K562 treated with DMSO at 1 percent for 12 hours (cell line): ENCODE data around the gene CACNG6. TPM values are rescaled to one million over a fixed set of nuclear protein-coding genes. Genes with fewer than 3 reads are reported as not detected.

ENCODE experiments used
- total RNA-seq: library from RNA; unstranded; fragments of 300-600 nt; gene quantifications from 2 replicates; pipeline ENCODE4 v1.2.3, GENCODE V29; 2022; ENCODE audit not compliant: insufficient read depth

The CACNG6 gene
- not detected in 2 replicates for total RNA-seq

GRCh38 chr19:53991224-53992113 is at the start of gene CACNG6:
CACNG6 (plus strand) TSS chr19:53991637; CDS start chr19:53992878, 1,241 bp downstream.

GRCh38 chr19:53962887-53963431 is 28.5 kb upstream of the CACNG6 start, which contains the start of gene CACNG8:
CACNG8 (plus strand) TSS chr19:53962937.

Other genes starting within 250 kb of the CACNG6 start
- 0.23 TPM in 1 of 2 replicates, not detected in the other for gene NLRP12, start 167.3 kb upstream of the CACNG6 start, total RNA-seq
- 16.5 and 32.0 TPM in 2 replicates for gene MYADM, start 123.8 kb upstream of the CACNG6 start, total RNA-seq
- gene PRKCG, start 109.4 kb upstream of the CACNG6 start, total RNA-seq: not detected in 2 replicates
- not detected in 2 replicates for gene CACNG7, start 82.4 kb upstream of the CACNG6 start, total RNA-seq
- gene CACNG8, start 28.7 kb upstream of the CACNG6 start, total RNA-seq: not detected in 2 replicates
- not detected in 2 replicates for gene VSTM1, start 72.3 kb downstream of the CACNG6 start, total RNA-seq
- gene TARM1, start 89.7 kb downstream of the CACNG6 start, total RNA-seq: not detected in 2 replicates
- gene OSCAR, start 109.2 kb downstream of the CACNG6 start, total RNA-seq: 0.81 and 2.3 TPM in 2 replicates
- gene NDUFA3, start 111.2 kb downstream of the CACNG6 start, total RNA-seq: 99.7 and 108 TPM in 2 replicates
- gene TFPT, start 124.0 kb downstream of the CACNG6 start, total RNA-seq: 6.7 and 10.4 TPM in 2 replicates
- gene PRPF31, start 124.1 kb downstream of the CACNG6 start, total RNA-seq: 63.2 and 71.2 TPM in 2 replicates
- gene CNOT3, start 146.1 kb downstream of the CACNG6 start, total RNA-seq: 34.4 and 66.8 TPM in 2 replicates
- gene LENG1, start 168.1 kb downstream of the CACNG6 start, total RNA-seq: 5.8 and 6.1 TPM in 2 replicates
- gene TMC4, start 181.5 kb downstream of the CACNG6 start, total RNA-seq: 7.6 TPM in 1 of 2 replicates, not detected in the other
- gene MBOAT7, start 197.9 kb downstream of the CACNG6 start, total RNA-seq: 154 and 235 TPM in 2 replicates
- gene TSEN34, start 199.7 kb downstream of the CACNG6 start, total RNA-seq: 64.9 and 72.2 TPM in 2 replicates
- gene RPS9, start 209.2 kb downstream of the CACNG6 start, total RNA-seq: 5,624 and 9,005 TPM in 2 replicates
- gene LILRB3, start 231.4 kb downstream of the CACNG6 start, total RNA-seq: not detected in 2 replicates